Measurements from ENCODE around the gene RHEX. TPM values are rescaled to one million over a fixed set of nuclear protein-coding genes. Genes with fewer than 3 reads are reported as not detected.

The RHEX gene
- total RNA-seq, 1 donor from 2014 or later: 17.3 TPM

- H3K4me1 ChIP-seq: no peaks in the 10 kb centered on the region
- no peaks in the 10 kb centered on the region for H3K27me3 ChIP-seq
- ATAC-seq (no peak), DNase-seq (no peak)
- no peak overlapping the region for H3K27ac ChIP-seq
- intact Hi-C loops (cut with DNase I): no loop called here
- no peaks in the 10 kb centered on the region for H3K9me3 ChIP-seq
- TF ChIP-seq, protein P1, sequence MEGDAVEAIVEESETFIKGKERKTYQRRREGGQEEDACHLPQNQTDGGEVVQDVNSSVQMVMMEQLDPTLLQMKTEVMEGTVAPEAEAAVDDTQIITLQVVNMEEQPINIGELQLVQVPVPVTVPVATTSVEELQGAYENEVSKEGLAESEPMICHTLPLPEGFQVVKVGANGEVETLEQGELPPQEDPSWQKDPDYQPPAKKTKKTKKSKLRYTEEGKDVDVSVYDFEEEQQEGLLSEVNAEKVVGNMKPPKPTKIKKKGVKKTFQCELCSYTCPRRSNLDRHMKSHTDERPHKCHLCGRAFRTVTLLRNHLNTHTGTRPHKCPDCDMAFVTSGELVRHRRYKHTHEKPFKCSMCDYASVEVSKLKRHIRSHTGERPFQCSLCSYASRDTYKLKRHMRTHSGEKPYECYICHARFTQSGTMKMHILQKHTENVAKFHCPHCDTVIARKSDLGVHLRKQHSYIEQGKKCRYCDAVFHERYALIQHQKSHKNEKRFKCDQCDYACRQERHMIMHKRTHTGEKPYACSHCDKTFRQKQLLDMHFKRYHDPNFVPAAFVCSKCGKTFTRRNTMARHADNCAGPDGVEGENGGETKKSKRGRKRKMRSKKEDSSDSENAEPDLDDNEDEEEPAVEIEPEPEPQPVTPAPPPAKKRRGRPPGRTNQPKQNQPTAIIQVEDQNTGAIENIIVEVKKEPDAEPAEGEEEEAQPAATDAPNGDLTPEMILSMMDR (IDR thresholded peaks at IDR 0.05): no peak
- H3K4me3 ChIP-seq: no peak overlapping the region
- no peaks in the 10 kb centered on the region for H3K36me3 ChIP-seq
Observed at GRCh38 chr1:206087091-206087490, 34.1 kb downstream of the RHEX start.

DNA sequence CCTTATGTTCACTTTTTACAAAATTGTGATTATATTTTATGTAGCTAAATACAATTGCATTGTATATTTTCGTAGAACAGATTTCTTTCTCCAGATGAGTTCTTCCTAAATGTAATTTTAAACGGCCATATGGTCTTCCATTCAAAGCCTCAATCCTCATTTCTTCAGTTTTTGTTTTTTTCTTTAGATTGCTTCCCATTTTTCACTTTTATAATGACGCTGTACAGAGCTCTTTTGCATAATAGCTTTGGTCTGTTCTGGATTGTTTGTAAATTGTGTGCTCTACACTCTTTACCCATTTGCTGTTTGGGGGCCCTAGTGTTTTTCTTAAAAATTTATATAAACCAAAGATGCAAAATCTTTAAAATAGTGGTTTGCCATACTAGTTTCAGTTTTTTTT, 36.4 kb downstream of the RHEX start:
- no peak overlapping the region for H3K27ac ChIP-seq
- no peaks in the 10 kb centered on the region for H3K4me1 ChIP-seq
- ATAC-seq (no peak), DNase-seq (no peak)
- no peaks in the 10 kb centered on the region for H3K9me3 ChIP-seq
- no peaks in the 10 kb centered on the region for H3K36me3 ChIP-seq
- intact Hi-C loops (cut with DNase I): no loop called here
- no peaks in the 10 kb centered on the region for H3K27me3 ChIP-seq
- TF ChIP-seq, protein P1 (IDR thresholded peaks at IDR 0.05): no peak
- no peak overlapping the region for H3K4me3 ChIP-seq

DNA sequence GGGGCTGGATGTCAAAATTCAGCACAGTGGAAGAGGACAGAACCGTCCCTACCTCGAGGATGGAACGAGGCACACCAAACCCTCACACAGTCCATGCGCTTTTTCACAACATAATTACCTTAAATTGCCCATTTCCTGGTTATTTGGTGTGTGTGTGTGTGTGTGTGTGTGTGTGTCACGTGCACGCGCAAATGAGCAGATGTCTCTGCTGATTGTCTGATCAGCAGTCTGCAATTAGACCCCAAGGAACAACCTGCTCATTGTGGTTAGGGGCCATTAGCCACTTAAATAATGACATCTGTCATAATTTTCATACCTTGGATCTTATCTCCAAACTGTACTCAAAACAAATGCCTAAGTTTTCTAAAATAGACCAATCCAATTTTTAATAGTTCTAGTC, 41.1 kb downstream of the RHEX start:
- Histone ChIP-seq H3K36me3 (no peaks in the 10 kb centered on the region), H3K4me3 (no peak overlapping the region), H3K9me3 (no peaks in the 10 kb centered on the region), H3K4me1 (no peaks in the 10 kb centered on the region), H3K27me3 (no peaks in the 10 kb centered on the region), H3K27ac (no peak overlapping the region)
- TF ChIP-seq, protein P1 (IDR thresholded peaks at IDR 0.05): no peak
- DNase-seq: no peak
- intact Hi-C loops (cut with DNase I): no loop called here
- no peak for ATAC-seq

DNA sequence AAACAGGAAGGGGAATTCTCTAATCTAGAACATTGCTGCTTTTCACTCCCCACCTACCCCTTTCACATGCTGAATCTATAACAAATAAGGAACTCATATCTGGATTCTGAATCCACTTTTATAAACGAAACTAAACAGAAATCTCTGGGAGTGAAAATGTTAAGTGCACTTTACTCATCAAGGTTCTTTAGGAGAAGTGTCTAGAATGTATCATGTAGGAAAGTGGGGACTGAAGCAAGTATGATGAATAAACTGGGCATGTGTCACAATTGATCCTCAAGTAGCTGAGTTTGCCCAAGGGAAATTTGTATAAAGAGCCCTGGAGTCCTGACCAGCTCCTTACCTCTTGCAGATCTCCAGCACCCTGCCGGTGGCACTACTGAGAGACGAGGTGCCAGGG, 44.4 kb downstream of the RHEX start:
- no peaks in the 10 kb centered on the region for H3K36me3 ChIP-seq
- H3K27ac ChIP-seq: no peak overlapping the region
- no peak for DNase-seq
- ATAC-seq: no peak
- no peaks in the 10 kb centered on the region for H3K27me3 ChIP-seq
- TF ChIP-seq, protein P1 (IDR thresholded peaks at IDR 0.05): no peak
- intact Hi-C loops (cut with DNase I): no loop called here
- no peak overlapping the region for H3K4me3 ChIP-seq
- no peaks in the 10 kb centered on the region for H3K9me3 ChIP-seq
- H3K4me1 ChIP-seq: no peaks in the 10 kb centered on the region

GRCh38 chr1:206098242-206098919, 45.4 kb downstream of the RHEX start:
- Histone ChIP-seq H3K9me3 (no peaks in the 10 kb centered on the region), H3K36me3 (no peaks in the 10 kb centered on the region), H3K4me3 (no peak overlapping the region), H3K27ac (no peak overlapping the region), H3K4me1 (no peaks in the 10 kb centered on the region), H3K27me3 (no peaks in the 10 kb centered on the region)
- DNase-seq (no peak), ATAC-seq (peak; percentile 43)
- TF ChIP-seq, protein P1 (IDR thresholded peaks at IDR 0.05): no peak
- intact Hi-C loops (cut with DNase I): no loop called here

Measured in upper lobe of right lung (tissue), 1 donor.